Fibroblast of lung (primary cell): ENCODE results near the gene SUMF2.

Source experiments
- CTCF ChIP-seq, 2 donors: IDR thresholded peaks in 1 of 2; conservative IDR thresholded peaks in 1 of 2; 1 replicate in 1 of 2; 2 replicates in 1 of 2; pipeline ENCODE4 v1.5.1; 2011 to 2012; ENCODE audit warnings: low read length in 2 of 2, control low read depth in 1 of 2, inconsistent platforms in 1 of 2, low read depth in 1 of 2, mild to moderate bottlenecking in 1 of 2
- EZH2 ChIP-seq: IDR thresholded peaks from 2 replicates; pipeline ENCODE4 v1.5.1; 2012; ENCODE audit warnings: low read length, control low read depth, mild to moderate bottlenecking; ENCODE audit errors: missing control alignments

GRCh38 chr7:56110611-56111010, 46.5 kb downstream of the SUMF2 start:
- TF ChIP-seq CTCF (conservative IDR thresholded peaks at IDR 0.05 in 1 of 2, IDR thresholded peaks at IDR 0.05 in 1 of 2; ENCODE audit: low read depth in 1 of 2, low read length in 2 of 2) (no peak), EZH2 (no peak)
